Ishikawa (cell line): ENCODE data around the gene C12orf75.

Experiments
- CEBPB ChIP-seq: IDR thresholded peaks from 2 replicates; pipeline ENCODE4 v1.6.1; 2012
- FOXM1 ChIP-seq: IDR thresholded peaks from 2 replicates; pipeline ENCODE4 v1.6.1; 2012; ENCODE audit warnings: low read depth, borderline replicate concordance
- TF ChIP-seq, protein P1 (sequence below): IDR thresholded peaks from 2 replicates; pipeline ENCODE4 v1.6.1; 2012

GRCh38 chr12:105335856-105336255, 5.4 kb downstream of the C12orf75 start:
- TF ChIP-seq, protein P1, sequence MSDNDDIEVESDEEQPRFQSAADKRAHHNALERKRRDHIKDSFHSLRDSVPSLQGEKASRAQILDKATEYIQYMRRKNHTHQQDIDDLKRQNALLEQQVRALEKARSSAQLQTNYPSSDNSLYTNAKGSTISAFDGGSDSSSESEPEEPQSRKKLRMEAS: no peak
- TF ChIP-seq FOXM1: no peak
- TF ChIP-seq CEBPB: no peak
